Measurements from ENCODE around the gene ZC3H4. TPM values are rescaled to one million over a fixed set of nuclear protein-coding genes. Genes with fewer than 3 reads are reported as not detected.

The ZC3H4 gene
- 53.1 and 60.2 TPM in 2 replicates for total RNA-seq
- long read RNA-seq, partial matches to known transcripts, result 0 of 14 reads
- long read RNA-seq, other reads (novel, unspliced or antisense), result 14 of 14 reads

DNA sequence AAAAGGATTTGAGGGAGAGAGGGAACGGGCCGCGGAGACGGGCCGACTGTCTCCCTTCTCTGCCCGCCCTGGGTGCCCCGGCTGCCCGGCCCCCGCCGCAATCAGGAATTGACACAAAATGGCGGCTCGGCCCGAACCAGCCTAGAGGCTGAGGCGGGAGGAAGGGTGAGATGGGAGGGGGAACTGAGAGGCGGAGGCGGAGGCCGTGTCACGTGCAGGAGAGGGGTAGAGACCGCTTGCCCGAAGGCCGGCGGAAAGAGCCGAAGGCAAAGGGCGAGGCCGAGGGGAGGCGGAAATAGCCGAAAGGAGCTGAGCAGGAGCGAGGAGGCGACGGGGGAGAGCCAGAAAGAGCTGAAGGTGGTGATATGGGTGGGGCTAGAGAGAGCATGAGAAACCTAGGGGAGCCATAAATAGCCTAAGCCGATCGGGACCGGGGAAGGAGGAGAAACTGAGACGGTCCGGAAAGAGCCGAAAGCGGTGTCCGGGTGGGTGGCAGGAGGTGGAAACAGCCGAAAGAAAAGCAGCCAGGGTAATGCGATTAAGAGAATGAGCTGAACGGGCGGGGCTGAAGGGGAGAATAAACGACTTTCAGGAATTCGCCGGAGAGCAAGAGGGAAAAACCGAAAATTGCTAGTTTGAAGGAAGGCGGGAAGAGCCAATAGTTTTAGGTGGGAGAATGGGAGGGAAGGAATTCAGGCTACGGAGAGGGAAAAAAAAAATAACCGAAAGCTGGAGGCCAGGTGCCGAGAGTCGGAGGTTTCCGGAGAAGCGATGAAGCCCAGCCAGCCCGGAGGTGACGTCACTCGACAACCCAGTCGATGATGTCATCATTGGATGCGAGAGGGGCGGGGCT lies at the start of gene ZC3H4:
Gene ZC3H4, minus strand, starts transcription at position 780 of the 853 bp plus-strand sequence. CDS start 1,192 bp downstream, outside the sequence.
- DNase-seq (ENCODE audit: extremely low spot score, unreplicated experiment), result peak; percentile 100
- H3K4me3 Mint-ChIP-seq (ENCODE audit: unreplicated experiment), result peak within 1 kb of the TSS; percentile 92
- peak within 1 kb of the TSS; percentile 100 for H3K27ac Mint-ChIP-seq (ENCODE audit: unreplicated experiment)
- no peaks in the 10 kb centered on the region for H3K27me3 Mint-ChIP-seq (ENCODE audit: unreplicated experiment)
- H3K4me1 Mint-ChIP-seq (ENCODE audit: unreplicated experiment), result peaks cover 29% of the 10 kb centered on the region
- TF ChIP-seq, protein P1, sequence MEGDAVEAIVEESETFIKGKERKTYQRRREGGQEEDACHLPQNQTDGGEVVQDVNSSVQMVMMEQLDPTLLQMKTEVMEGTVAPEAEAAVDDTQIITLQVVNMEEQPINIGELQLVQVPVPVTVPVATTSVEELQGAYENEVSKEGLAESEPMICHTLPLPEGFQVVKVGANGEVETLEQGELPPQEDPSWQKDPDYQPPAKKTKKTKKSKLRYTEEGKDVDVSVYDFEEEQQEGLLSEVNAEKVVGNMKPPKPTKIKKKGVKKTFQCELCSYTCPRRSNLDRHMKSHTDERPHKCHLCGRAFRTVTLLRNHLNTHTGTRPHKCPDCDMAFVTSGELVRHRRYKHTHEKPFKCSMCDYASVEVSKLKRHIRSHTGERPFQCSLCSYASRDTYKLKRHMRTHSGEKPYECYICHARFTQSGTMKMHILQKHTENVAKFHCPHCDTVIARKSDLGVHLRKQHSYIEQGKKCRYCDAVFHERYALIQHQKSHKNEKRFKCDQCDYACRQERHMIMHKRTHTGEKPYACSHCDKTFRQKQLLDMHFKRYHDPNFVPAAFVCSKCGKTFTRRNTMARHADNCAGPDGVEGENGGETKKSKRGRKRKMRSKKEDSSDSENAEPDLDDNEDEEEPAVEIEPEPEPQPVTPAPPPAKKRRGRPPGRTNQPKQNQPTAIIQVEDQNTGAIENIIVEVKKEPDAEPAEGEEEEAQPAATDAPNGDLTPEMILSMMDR (IDR thresholded peaks at IDR 0.05), result no peak
- H3K36me3 Mint-ChIP-seq (ENCODE audit: unreplicated experiment), result peaks cover 12% of the 10 kb centered on the region
- H3K9me3 Mint-ChIP-seq (ENCODE audit: unreplicated experiment), result no peaks in the 10 kb centered on the region

DNA sequence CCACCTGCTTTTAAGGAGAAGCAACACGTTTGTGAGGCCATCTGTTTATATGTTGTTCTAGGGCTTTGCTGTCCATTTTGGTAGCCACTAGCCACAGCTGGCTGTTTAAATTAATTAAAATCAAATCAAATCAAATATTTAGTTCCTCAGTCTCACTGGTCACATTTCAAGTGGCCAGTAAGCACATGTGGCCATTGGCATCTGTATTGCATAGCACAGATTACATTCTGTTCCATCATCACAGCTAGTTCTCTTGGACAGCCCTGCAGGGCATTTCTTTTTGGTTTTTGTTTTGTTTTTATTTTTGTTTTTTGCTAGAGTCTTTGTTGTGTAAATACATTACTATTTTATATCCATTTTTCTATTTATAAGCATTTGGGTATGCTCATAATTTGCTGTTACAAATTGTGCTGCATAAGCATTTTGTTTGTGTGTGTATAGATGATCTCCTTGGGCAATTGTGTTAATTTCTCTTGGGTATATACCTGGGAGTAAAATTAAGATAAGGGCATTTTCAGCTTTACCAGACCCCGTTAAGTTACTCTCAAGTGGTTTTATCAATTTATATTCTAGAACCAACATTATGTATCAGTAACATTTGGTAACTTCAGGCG lies 48.4 kb upstream of the ZC3H4 start:
- TF ChIP-seq, protein P1 (IDR thresholded peaks at IDR 0.05), result no peak
- Mint-ChIP-seq H3K4me1 (ENCODE audit: unreplicated experiment) (peaks cover 21% of the 10 kb centered on the region), H3K27ac (ENCODE audit: unreplicated experiment) (no peak overlapping the region), H3K4me3 (ENCODE audit: unreplicated experiment) (no peak overlapping the region), H3K27me3 (ENCODE audit: unreplicated experiment) (no peaks in the 10 kb centered on the region), H3K9me3 (ENCODE audit: unreplicated experiment) (no peaks in the 10 kb centered on the region), H3K36me3 (ENCODE audit: unreplicated experiment) (peaks cover 16% of the 10 kb centered on the region)
- DNase-seq (ENCODE audit: extremely low spot score, unreplicated experiment), result no peak

DNA sequence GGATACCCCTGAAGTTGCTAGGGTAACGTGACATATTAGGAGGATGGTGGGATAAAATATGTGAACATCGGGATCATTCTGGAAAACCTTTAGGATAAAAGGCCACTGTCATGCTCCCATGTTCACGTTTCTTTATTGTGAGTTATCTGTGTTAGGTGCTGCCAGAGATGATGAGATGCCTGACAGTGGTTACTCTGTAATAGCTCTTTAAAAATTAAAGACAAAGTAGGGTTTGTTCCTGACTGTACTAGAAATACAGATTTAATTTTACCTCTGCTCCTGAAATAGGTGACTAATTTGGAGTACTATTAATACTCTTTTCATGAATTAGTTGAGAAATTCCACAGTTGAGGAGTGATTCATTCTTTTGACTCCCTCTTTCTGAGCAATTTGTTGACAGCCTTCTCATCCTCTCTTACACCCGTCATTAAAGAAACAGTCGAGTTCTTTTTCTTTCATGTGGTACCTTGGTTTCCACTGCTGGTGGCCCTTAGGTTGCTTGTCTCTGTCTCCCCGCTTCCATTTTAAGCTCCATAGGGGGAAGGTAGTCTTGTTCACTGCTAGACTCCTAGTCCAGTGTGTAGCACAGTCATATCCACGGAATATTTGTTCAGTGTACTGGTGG lies 45.4 kb upstream of the ZC3H4 start:
- no peak for DNase-seq (ENCODE audit: extremely low spot score, unreplicated experiment)
- TF ChIP-seq, protein P1 (IDR thresholded peaks at IDR 0.05), result no peak
- H3K4me1 Mint-ChIP-seq (ENCODE audit: unreplicated experiment), result peaks cover 26% of the 10 kb centered on the region

DNA sequence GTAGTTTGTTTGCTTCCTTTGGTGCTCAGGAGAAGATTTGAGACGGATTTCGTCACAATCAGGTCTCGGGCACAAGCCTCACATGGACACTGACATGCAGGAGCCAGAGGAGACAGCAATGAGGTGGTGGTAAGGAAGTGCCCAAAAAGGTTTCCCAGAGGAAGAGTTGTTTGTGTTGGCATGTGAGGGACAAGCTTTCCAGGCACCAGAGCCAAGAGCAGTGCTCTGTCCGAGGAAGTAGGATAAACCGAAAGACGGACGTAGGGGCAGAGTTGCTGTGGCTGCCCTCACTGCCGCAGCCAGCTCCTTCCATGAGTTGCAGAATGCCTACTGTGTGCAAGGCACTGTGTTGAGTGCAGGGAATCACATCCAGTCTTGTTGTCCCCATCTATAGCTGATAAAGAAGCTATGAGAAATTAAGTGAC lies 44.8 kb upstream of the ZC3H4 start:
- Mint-ChIP-seq H3K9me3 (ENCODE audit: unreplicated experiment) (no peaks in the 10 kb centered on the region), H3K4me1 (ENCODE audit: unreplicated experiment) (peaks cover 26% of the 10 kb centered on the region), H3K27me3 (ENCODE audit: unreplicated experiment) (no peaks in the 10 kb centered on the region), H3K36me3 (ENCODE audit: unreplicated experiment) (peaks cover 27% of the 10 kb centered on the region), H3K27ac (ENCODE audit: unreplicated experiment) (peak overlapping the region; percentile 83), H3K4me3 (ENCODE audit: unreplicated experiment) (no peak overlapping the region)
- no peak for DNase-seq (ENCODE audit: extremely low spot score, unreplicated experiment)
- TF ChIP-seq, protein P1 (IDR thresholded peaks at IDR 0.05), result no peak

More for the DNA sequence above, 45.4 kb upstream of the ZC3H4 start:
- Mint-ChIP-seq H3K27ac (ENCODE audit: unreplicated experiment) (peak overlapping the region; percentile 83), H3K36me3 (ENCODE audit: unreplicated experiment) (peaks cover 27% of the 10 kb centered on the region), H3K9me3 (ENCODE audit: unreplicated experiment) (no peaks in the 10 kb centered on the region), H3K27me3 (ENCODE audit: unreplicated experiment) (no peaks in the 10 kb centered on the region), H3K4me3 (ENCODE audit: unreplicated experiment) (no peak overlapping the region)

All from osteocyte (in vitro differentiated cells).